ENCODE measurements around the gene NOXA1. TPM values are rescaled to one million over a fixed set of nuclear protein-coding genes. Genes with fewer than 3 reads are reported as not detected.

The NOXA1 gene
- total and polyA plus RNA-seq, 3 experiments from 2014 or later = 0.66 to 1.3 (median 0.74) TPM

- Mint-ChIP-seq H3K9me3 (no peaks in the 10 kb centered on the region), H3K27ac (peak overlapping the region; percentile 81 to 95 (median 93)), H3K4me1 (peaks cover 10 to 40% (median 18%) of the 10 kb centered on the region in 3 donors), H3K4me3 (peak overlapping the region; percentile 75 to 90 (median 83)), H3K36me3 (peaks cover 0 to under 1% (median 0%) of the 10 kb centered on the region in 3 donors), H3K27me3 (no peaks in the 10 kb centered on the region)
- Histone ChIP-seq H3K4me3 (ENCODE audit: low read length) (peak overlapping the region; percentile 66), H3K4me1 (ENCODE audit: insufficient read depth, low read length) (peaks cover 54% of the 10 kb centered on the region), H3K27ac (ENCODE audit: low read depth, low read length) (peak overlapping the region; percentile 65), H3K27me3 (ENCODE audit: insufficient read depth, low read length, poor library complexity, severe bottlenecking) (no peaks in the 10 kb centered on the region), H3K36me3 (ENCODE audit: insufficient read depth, low read length) (no peaks in the 10 kb centered on the region), H3K9me3 (ENCODE audit: low read length) (no peaks in the 10 kb centered on the region)
- peak; percentile 78 to 97 (median 95) for DNase-seq
- ChIA-PET POLR2A (interaction anchor here (0.6 to 1.5 kb wide), 3 partner anchors 39 to 221 kb away, joined by 3 to 6 read pairs (median 6); partner anchors contain the start of genes EXD3, MRPL41, NOXA1 and TUBB4B), CTCF (interaction anchor here (1.4 to 1.5 kb wide), 2 partner anchors 39 to 142 kb away, joined by 3 to 6 read pairs; partner anchors contain the start of genes EXD3 and NOXA1)
These were observed 38.6 kb downstream of the NOXA1 start for GRCh38 chr9:137461663-137462395.

- peak overlapping the region in 5 of 7 donors; percentile 19 to 90 (median 84) for H3K4me3 Mint-ChIP-seq
- peak overlapping the region in 5 of 8 donors; percentile 50 to 95 (median 94) for H3K27ac Mint-ChIP-seq
- peaks cover 10 to 38% (median 18%) of the 10 kb centered on the region in 3 donors for H3K4me1 Mint-ChIP-seq
- no peaks in the 10 kb centered on the region for H3K9me3 Mint-ChIP-seq
- no peaks in the 10 kb centered on the region for H3K9me3 ChIP-seq (ENCODE audit: low read length)
- H3K36me3 Mint-ChIP-seq = no peaks in the 10 kb centered on the region
- H3K27me3 Mint-ChIP-seq = no peaks in the 10 kb centered on the region
- H3K4me3 ChIP-seq (ENCODE audit: low read length) = peak overlapping the region; percentile 66
- no peak for DNase-seq
- no peaks in the 10 kb centered on the region for H3K36me3 ChIP-seq (ENCODE audit: insufficient read depth, low read length)
- peaks cover 49% of the 10 kb centered on the region for H3K4me1 ChIP-seq (ENCODE audit: insufficient read depth, low read length)
- peak overlapping the region; percentile 65 for H3K27ac ChIP-seq (ENCODE audit: low read depth, low read length)
- ChIA-PET POLR2A (interaction anchor here (0.6 to 1.5 kb wide), 3 partner anchors 39 to 222 kb away, joined by 3 to 6 read pairs (median 6); partner anchors contain the start of genes EXD3, MRPL41, NOXA1 and TUBB4B), CTCF (interaction anchor here (1.4 to 1.5 kb wide), 2 partner anchors 40 to 143 kb away, joined by 3 to 6 read pairs; partner anchors contain the start of genes EXD3 and NOXA1)
- no peaks in the 10 kb centered on the region for H3K27me3 ChIP-seq (ENCODE audit: insufficient read depth, low read length, poor library complexity, severe bottlenecking)
These were observed 39.3 kb downstream of the NOXA1 start for GRCh38 chr9:137462396-137462985.

GRCh38 chr9:137462986-137463930 lies 40.1 kb downstream of the NOXA1 start:
- POLR2A ChIA-PET = no interaction called here
- no peaks in the 10 kb centered on the region for H3K9me3 Mint-ChIP-seq

GRCh38 chr9:137463931-137464290 lies 40.7 kb downstream of the NOXA1 start:
- CTCF ChIA-PET = interaction anchor here (1.0 kb wide), 1 partner anchor 19 kb away, joined by 4 read pairs; no protein-coding TSS in a partner anchor

More at GRCh38 chr9:137462986-137463930, 40.1 kb downstream of the NOXA1 start:
- H3K36me3 ChIP-seq (ENCODE audit: insufficient read depth, low read length) = no peaks in the 10 kb centered on the region
- H3K9me3 ChIP-seq (ENCODE audit: low read length) = no peaks in the 10 kb centered on the region
- DNase-seq = no peak
- no peak overlapping the region for H3K27ac ChIP-seq (ENCODE audit: low read depth, low read length)
- H3K27me3 ChIP-seq (ENCODE audit: insufficient read depth, low read length, poor library complexity, severe bottlenecking) = no peaks in the 10 kb centered on the region
- Mint-ChIP-seq H3K36me3 (no peaks in the 10 kb centered on the region), H3K4me1 (peaks cover 10 to 35% (median 18%) of the 10 kb centered on the region in 3 donors), H3K4me3 (peak overlapping the region in 3 of 7 donors; percentile 19 to 54 (median 26)), H3K27me3 (no peaks in the 10 kb centered on the region), H3K27ac (peak overlapping the region in 6 of 8 donors; percentile 14 to 64 (median 54))
- CTCF ChIA-PET = interaction anchor here (1.0 to 1.5 kb wide), 2 partner anchors 19 to 144 kb away, joined by 3 to 4 read pairs; no protein-coding TSS in a partner anchor
- peaks cover 43% of the 10 kb centered on the region for H3K4me1 ChIP-seq (ENCODE audit: insufficient read depth, low read length)
- no peak overlapping the region for H3K4me3 ChIP-seq (ENCODE audit: low read length)

GRCh38 chr9:137464291-137464999 lies 41.3 kb downstream of the NOXA1 start:
- Mint-ChIP-seq H3K27me3 (no peaks in the 10 kb centered on the region), H3K4me1 (peaks cover 16 to 33% (median 18%) of the 10 kb centered on the region in 3 donors)
- POLR2A ChIA-PET = interaction anchor here (0.6 kb wide), 1 partner anchor 11 kb away, joined by 3 read pairs; no protein-coding TSS in a partner anchor

More at GRCh38 chr9:137463931-137464290, 40.7 kb downstream of the NOXA1 start:
- H3K4me1 ChIP-seq (ENCODE audit: insufficient read depth, low read length) = peaks cover 40% of the 10 kb centered on the region
- Mint-ChIP-seq H3K27me3 (no peaks in the 10 kb centered on the region), H3K27ac (peak overlapping the region in 2 of 8 donors; percentile 19 to 75), H3K9me3 (no peaks in the 10 kb centered on the region), H3K4me3 (no peak overlapping the region), H3K4me1 (peaks cover 11 to 35% (median 18%) of the 10 kb centered on the region in 3 donors), H3K36me3 (no peaks in the 10 kb centered on the region)
- H3K9me3 ChIP-seq (ENCODE audit: low read length) = no peaks in the 10 kb centered on the region
- DNase-seq = no peak
- POLR2A ChIA-PET = no interaction called here
- H3K27ac ChIP-seq (ENCODE audit: low read depth, low read length) = no peak overlapping the region
- no peaks in the 10 kb centered on the region for H3K27me3 ChIP-seq (ENCODE audit: insufficient read depth, low read length, poor library complexity, severe bottlenecking)
- no peaks in the 10 kb centered on the region for H3K36me3 ChIP-seq (ENCODE audit: insufficient read depth, low read length)
- no peak overlapping the region for H3K4me3 ChIP-seq (ENCODE audit: low read length)

GRCh38 chr9:137465000-137465719 lies 42.0 kb downstream of the NOXA1 start:
- H3K4me3 Mint-ChIP-seq = no peak overlapping the region
- CTCF ChIA-PET = no interaction called here
- POLR2A ChIA-PET = no interaction called here
- no peaks in the 10 kb centered on the region for H3K36me3 Mint-ChIP-seq
- Histone ChIP-seq H3K9me3 (ENCODE audit: low read length) (no peaks in the 10 kb centered on the region), H3K36me3 (ENCODE audit: insufficient read depth, low read length) (no peaks in the 10 kb centered on the region), H3K4me1 (ENCODE audit: insufficient read depth, low read length) (peaks cover 31% of the 10 kb centered on the region), H3K27me3 (ENCODE audit: insufficient read depth, low read length, poor library complexity, severe bottlenecking) (no peaks in the 10 kb centered on the region), H3K27ac (ENCODE audit: low read depth, low read length) (no peak overlapping the region), H3K4me3 (ENCODE audit: low read length) (no peak overlapping the region)
- H3K27ac Mint-ChIP-seq = no peak overlapping the region
- peak in 1 of 5 donors; percentile 37 for DNase-seq
- H3K4me1 Mint-ChIP-seq = peaks cover 12 to 29% (median 13%) of the 10 kb centered on the region in 3 donors
- H3K27me3 Mint-ChIP-seq = no peaks in the 10 kb centered on the region
- H3K9me3 Mint-ChIP-seq = no peaks in the 10 kb centered on the region

More at GRCh38 chr9:137464291-137464999, 41.3 kb downstream of the NOXA1 start:
- H3K9me3 Mint-ChIP-seq = no peaks in the 10 kb centered on the region
- H3K9me3 ChIP-seq (ENCODE audit: low read length) = no peaks in the 10 kb centered on the region
- peak in 1 of 5 donors; percentile 48 for DNase-seq
- CTCF ChIA-PET = no interaction called here
- no peak overlapping the region for H3K27ac ChIP-seq (ENCODE audit: low read depth, low read length)
- no peak overlapping the region for H3K4me3 Mint-ChIP-seq
- peaks cover 38% of the 10 kb centered on the region for H3K4me1 ChIP-seq (ENCODE audit: insufficient read depth, low read length)
- no peaks in the 10 kb centered on the region for H3K36me3 ChIP-seq (ENCODE audit: insufficient read depth, low read length)
- no peak overlapping the region for H3K4me3 ChIP-seq (ENCODE audit: low read length)
- H3K36me3 Mint-ChIP-seq = no peaks in the 10 kb centered on the region
- no peaks in the 10 kb centered on the region for H3K27me3 ChIP-seq (ENCODE audit: insufficient read depth, low read length, poor library complexity, severe bottlenecking)
- peak overlapping the region in 4 of 8 donors; percentile 19 to 75 (median 66) for H3K27ac Mint-ChIP-seq
